HepG2 (cell line): ENCODE data around the gene TNFSF13. TPM values are rescaled to one million over a fixed set of nuclear protein-coding genes. Genes with fewer than 3 reads are reported as not detected.

Source experiments
- AFF4 ChIP-seq: sonication (generic); formaldehyde crosslinking; IDR thresholded peaks from 2 replicates; pipeline ENCODE4 v1.4.0; 2020; ENCODE audit warnings: missing genetic modification reagents
- CBX1 ChIP-seq: IDR thresholded peaks from one replicate; pipeline ENCODE4 v1.6.1; 2016; ENCODE audit warnings: antibody characterized with exemption, low read depth
- HNRNPH1 ChIP-seq: fragments of 200-400 bp; formaldehyde crosslinking; optimal IDR thresholded peaks from 2 replicates; pipeline ENCODE3; 2017; ENCODE audit warnings: mild to moderate bottlenecking, low read depth, low read length
- MZF1 ChIP-seq: sonication (generic); formaldehyde crosslinking; IDR thresholded peaks from 2 replicates; pipeline ENCODE4 v1.8.1; 2023; ENCODE audit warnings: mild to moderate bottlenecking, missing genetic modification reagents, borderline replicate concordance
- NFKB2 ChIP-seq: sonication (generic); formaldehyde crosslinking; IDR thresholded peaks from 2 replicates; pipeline ENCODE4 v1.4.0; 2020; ENCODE audit warnings: missing genetic modification reagents, borderline replicate concordance
- SSRP1 ChIP-seq: IDR thresholded peaks from 2 replicates; pipeline ENCODE4 v1.6.1; 2016; ENCODE audit warnings: control low read depth
- ZBTB40 ChIP-seq, 2 experiments: fragments of 450-650 bp in 1 of 2; sonication (generic) in 1 of 2; formaldehyde crosslinking in 1 of 2; IDR thresholded peaks; 2 replicates each; pipeline versions ENCODE4 v1.6.1 to v1.8.0; 2016 to 2022; ENCODE audit warnings: antibody characterized with exemption in 1 of 2, mild to moderate bottlenecking in 1 of 2, missing genetic modification reagents in 1 of 2
- ZMAT3 ChIP-seq: sonication (generic); formaldehyde crosslinking; conservative IDR thresholded peaks from 2 replicates; pipeline ENCODE4 v1.7.0; 2021; ENCODE audit warnings: missing genetic modification reagents
- ZNF891 ChIP-seq: sonication (generic); formaldehyde crosslinking; IDR thresholded peaks from 2 replicates; pipeline ENCODE4 v1.5.0; 2020; ENCODE audit warnings: mild to moderate bottlenecking, missing genetic modification reagents
- polyA plus RNA-seq, 8 experiments: library from polyadenylated mRNA; depleted of rRNA in 3 of 8; stranded (reverse) in 7 of 8; unstranded in 1 of 8; fragments of >200 nt; fragmentation: Illumina TruSeq in 4 of 8; extraction: Trizol in 4 of 8; gene quantifications; 2 replicates each; pipeline versions ENCODE4 v1.2.1 to v1.2.3, GENCODE V29; 2011 to 2016; ENCODE audit warnings: low read depth in 4 of 8, missing spikeins in 1 of 8, mixed read lengths in 1 of 8; ENCODE audit not compliant: insufficient read depth in 1 of 8
- total RNA-seq, 5 experiments: library from RNA; depleted of rRNA; stranded (reverse); fragments of >200 nt; fragmentation: Illumina TruSeq; extraction: Trizol; gene quantifications; 2 replicates each; pipeline ENCODE4 v1.2.3, GENCODE V29; 2016; ENCODE audit warnings: low read depth in 1 of 5

The TNFSF13 gene
- total and polyA plus RNA-seq, 2 of the 13 experiments (the other 11 are each of a cell fraction or from before 2014, with no cell fraction given), result 2.5 to 3.3 TPM

- TF ChIP-seq ZBTB40 (IDR thresholded peaks at IDR 0.05) (no peak), ZBTB40 (CRISPR knock-in tag; IDR thresholded peaks at IDR 0.05) (no peak), ZNF891 (CRISPR knock-in tag) (no peak), CBX1 (no peak), MZF1 (CRISPR knock-in tag) (no peak), ZMAT3 (CRISPR knock-in tag) (no peak), HNRNPH1 (no peak), AFF4 (CRISPR knock-in tag) (no peak), NFKB2 (no peak), SSRP1 (no peak)
Observed at GRCh38 chr17:7548585-7549400, 9.8 kb upstream of the TNFSF13 start, which contains the start of gene TNFSF12 (continued).
